KMS-11 (cell line): ENCODE data around the gene RAD51B.

Experiments used
- H2AFZ ChIP-seq: fragments of 200-600 bp; sonication (generic); 2 replicates; pipeline ENCODE4 v1.6.1; 2016; ENCODE audit warnings: antibody characterized with exemption, mixed run types, low read depth
- H3K27ac ChIP-seq: fragments of 200-600 bp; sonication (generic); 2 replicates; pipeline ENCODE4 v1.6.1; 2016; ENCODE audit warnings: mild to moderate bottlenecking, mixed run types
- H3K27me3 ChIP-seq: fragments of 200-600 bp; sonication (generic); 2 replicates; pipeline ENCODE4 v1.6.1; 2017; ENCODE audit warnings: mild to moderate bottlenecking, low read depth, mixed run types, moderate library complexity; ENCODE audit not compliant: insufficient read depth
- H3K36me3 ChIP-seq: fragments of 200-600 bp; sonication (generic); 2 replicates; pipeline ENCODE4 v1.6.1; 2017; ENCODE audit warnings: mild to moderate bottlenecking, mixed run types; ENCODE audit not compliant: insufficient read depth
- H3K4me1 ChIP-seq: fragments of 200-600 bp; sonication (generic); 2 replicates; pipeline ENCODE4 v1.6.1; 2016; ENCODE audit warnings: mild to moderate bottlenecking, low read depth, mixed run types; ENCODE audit not compliant: poor library complexity, severe bottlenecking
- H3K4me2 ChIP-seq: fragments of 200-600 bp; sonication (generic); 2 replicates; pipeline ENCODE4 v1.7.0; 2016; ENCODE audit warnings: mild to moderate bottlenecking, mixed run types
- H3K4me3 ChIP-seq: fragments of 200-600 bp; sonication (generic); IDR thresholded peaks from 2 replicates; pipeline ENCODE4 v1.6.1; 2017; ENCODE audit warnings: low read depth, low read length, mixed read lengths; ENCODE audit not compliant: insufficient read depth
- H3K79me2 ChIP-seq: fragments of 200-600 bp; sonication (generic); 2 replicates; pipeline ENCODE4 v1.6.1; 2016; ENCODE audit warnings: low read depth, mixed run types; ENCODE audit not compliant: insufficient read depth
- H3K9ac ChIP-seq: fragments of 200-600 bp; sonication (generic); 2 replicates; pipeline ENCODE4 v1.6.1; 2016; ENCODE audit warnings: mild to moderate bottlenecking, mixed run types
- H4K20me1 ChIP-seq: fragments of 200-600 bp; sonication (generic); 2 replicates; pipeline ENCODE4 v1.6.1; 2016; ENCODE audit warnings: mild to moderate bottlenecking, mixed run types; ENCODE audit not compliant: insufficient read depth
- CTCF ChIP-seq: fragments of 200-600 bp; sonication (generic); conservative IDR thresholded peaks from 2 replicates; pipeline ENCODE4 v1.6.1; 2017; ENCODE audit warnings: low read depth, mild to moderate bottlenecking, antibody characterized with exemption, low read length, moderate library complexity, mixed read lengths

The RAD51B gene

GRCh38 chr14:68521961-68522509 is 702.5 kb downstream of the RAD51B start:
- Histone ChIP-seq H3K27ac (no peak overlapping the region), H3K4me1 (no peaks in the 10 kb centered on the region)
- TF ChIP-seq CTCF: no peak

GRCh38 chr14:68522510-68523325 is 703.1 kb downstream of the RAD51B start:
- Histone ChIP-seq H3K79me2 (no peaks in the 10 kb centered on the region), H3K4me2 (no peak overlapping the region), H3K36me3 (no peaks in the 10 kb centered on the region), H4K20me1 (no peaks in the 10 kb centered on the region), H3K4me3 (no peak overlapping the region), H3K4me1 (no peaks in the 10 kb centered on the region), H3K9ac (no peak overlapping the region), H3K27me3 (no peaks in the 10 kb centered on the region), H2AFZ (no peak overlapping the region), H3K27ac (no peak overlapping the region)
- no peak for TF ChIP-seq CTCF

More at GRCh38 chr14:68521961-68522509, 702.5 kb downstream of the RAD51B start:
- Histone ChIP-seq H3K79me2 (no peaks in the 10 kb centered on the region), H3K36me3 (no peaks in the 10 kb centered on the region), H3K4me3 (no peak overlapping the region), H2AFZ (no peak overlapping the region), H3K4me2 (no peak overlapping the region), H3K27me3 (no peaks in the 10 kb centered on the region), H3K9ac (no peak overlapping the region), H4K20me1 (no peaks in the 10 kb centered on the region)

GRCh38 chr14:68523326-68523610 is 703.7 kb downstream of the RAD51B start:
- H3K4me1 ChIP-seq: no peaks in the 10 kb centered on the region
- H3K9ac ChIP-seq: no peak overlapping the region
- H3K4me2 ChIP-seq: no peak overlapping the region
- H3K36me3 ChIP-seq: no peaks in the 10 kb centered on the region
- no peak overlapping the region for H2AFZ ChIP-seq
- H3K4me3 ChIP-seq: no peak overlapping the region
- H3K27ac ChIP-seq: no peak overlapping the region
- H3K79me2 ChIP-seq: no peaks in the 10 kb centered on the region
- no peaks in the 10 kb centered on the region for H3K27me3 ChIP-seq
- no peaks in the 10 kb centered on the region for H4K20me1 ChIP-seq
- no peak for TF ChIP-seq CTCF

GRCh38 chr14:68523989-68524725 is 704.6 kb downstream of the RAD51B start:
- Histone ChIP-seq H3K4me2 (no peak overlapping the region), H4K20me1 (no peaks in the 10 kb centered on the region), H3K36me3 (no peaks in the 10 kb centered on the region), H3K4me3 (no peak overlapping the region), H3K9ac (no peak overlapping the region), H3K4me1 (no peaks in the 10 kb centered on the region), H3K79me2 (no peaks in the 10 kb centered on the region), H3K27ac (no peak overlapping the region), H2AFZ (no peak overlapping the region), H3K27me3 (no peaks in the 10 kb centered on the region)
- no peak for TF ChIP-seq CTCF
